Neural progenitor cell (in vitro differentiated cells): ENCODE measurements around the gene ZNF593OS. TPM values are rescaled to one million over a fixed set of nuclear protein-coding genes. Genes with fewer than 3 reads are reported as not detected.

Source experiments
- DNase-seq: peaks from one replicate; pipeline ENCODE4 v3.0.0-alpha.2; 2016; ENCODE audit warnings: low spot score
- H2AFZ ChIP-seq: fragments of 200-600 bp; sonication (generic); replicated peaks from 2 replicates; pipeline ENCODE4 v1.6.1; 2016; ENCODE audit warnings: antibody characterized with exemption
- H3F3A ChIP-seq: fragments of 200-600 bp; sonication (generic); 2 replicates; pipeline ENCODE4 v1.6.1; 2016; ENCODE audit warnings: antibody characterized with exemption, low read depth
- H3K27ac ChIP-seq: fragments of 200-600 bp; sonication (generic); 2 replicates; pipeline ENCODE4 v1.5.1; 2016; ENCODE audit warnings: mild to moderate bottlenecking
- H3K27me3 ChIP-seq: fragments of 200-600 bp; sonication (generic); 2 replicates; pipeline ENCODE4 v1.6.1; 2016; ENCODE audit warnings: mild to moderate bottlenecking, moderate library complexity
- H3K36me3 ChIP-seq: fragments of 200-600 bp; sonication (generic); 2 replicates; pipeline ENCODE4 v1.5.1; 2016
- H3K4me1 ChIP-seq: fragments of 200-600 bp; sonication (generic); 2 replicates; pipeline ENCODE4 v1.6.1; 2016; ENCODE audit warnings: mixed run types
- H3K4me2 ChIP-seq: fragments of 200-600 bp; sonication (generic); 2 replicates; pipeline ENCODE4 v1.6.1; 2016
- H3K4me3 ChIP-seq: fragments of 200-600 bp; sonication (generic); 2 replicates; pipeline ENCODE4 v1.5.1; 2016
- H3K79me2 ChIP-seq: fragments of 200-600 bp; sonication (generic); 2 replicates; pipeline ENCODE4 v1.6.1; 2016; ENCODE audit warnings: low read depth
- H3K9ac ChIP-seq: fragments of 200-600 bp; sonication (generic); 2 replicates; pipeline ENCODE4 v1.6.1; 2016
- H3K9me3 ChIP-seq: fragments of 200-600 bp; sonication (generic); 2 replicates; pipeline ENCODE4 v1.5.1; 2016; ENCODE audit warnings: low read depth
- H4K20me1 ChIP-seq: fragments of 200-600 bp; sonication (generic); 2 replicates; pipeline ENCODE4 v1.6.1; 2016; ENCODE audit warnings: low read depth
- H3K27ac Mint-ChIP-seq: 3 replicates; pipeline ENCODE4 v1.8.0; 2021; ENCODE audit warnings: mixed read lengths
- H3K27me3 Mint-ChIP-seq: 2 replicates; pipeline ENCODE4 v1.8.0; 2022; ENCODE audit warnings: low read depth, mild to moderate bottlenecking, inconsistent platforms, moderate library complexity, mixed read lengths; ENCODE audit not compliant: insufficient read depth
- H3K36me3 Mint-ChIP-seq: 3 replicates; pipeline ENCODE4 v1.8.0; 2021; ENCODE audit warnings: mixed read lengths
- H3K4me1 Mint-ChIP-seq: 3 replicates; pipeline ENCODE4 v1.8.0; 2021; ENCODE audit warnings: mixed read lengths
- H3K4me3 Mint-ChIP-seq: 3 replicates; pipeline ENCODE4 v1.8.0; 2021; ENCODE audit warnings: mild to moderate bottlenecking, moderate library complexity, mixed read lengths
- H3K9me3 Mint-ChIP-seq: 3 replicates; pipeline ENCODE4 v1.8.0; 2020; ENCODE audit warnings: mixed read lengths
- CTCF ChIP-seq: fragments of 200-600 bp; sonication (generic); IDR thresholded peaks from 2 replicates; pipeline ENCODE4 v1.5.1; 2017; ENCODE audit warnings: antibody characterized with exemption, mild to moderate bottlenecking
- EZH2 ChIP-seq: fragments of 200-600 bp; sonication (generic); IDR thresholded peaks from 2 replicates; pipeline ENCODE4 v1.6.1; 2017; ENCODE audit warnings: antibody characterized with exemption, mild to moderate bottlenecking, moderate library complexity
- EZH2phosphoT487 ChIP-seq: fragments of 200-600 bp; sonication (generic); IDR thresholded peaks from 2 replicates; pipeline ENCODE4 v1.6.1; 2017; ENCODE audit warnings: antibody characterized with exemption
- total RNA-seq: library from RNA; depleted of rRNA; stranded (reverse); fragments of >200 nt; gene quantifications from 2 replicates; pipeline ENCODE4 v1.2.3, GENCODE V29; 2015; ENCODE audit warnings: low replicate concordance

Gene ZNF593OS
- total RNA-seq, 1 donor from 2014 or later = 0.67 TPM

GRCh38 chr1:26158908-26159742, 12.5 kb downstream of the ZNF593OS start, which contains the start of gene FAM110D:
Gene FAM110D (plus strand): TSS chr1:26159079. CDS start chr1:26161292, 2,213 bp downstream.
- H3K9me3 ChIP-seq = no peaks in the 10 kb centered on the region
- Mint-ChIP-seq H3K36me3 (no peaks in the 10 kb centered on the region), H3K9me3 (no peaks in the 10 kb centered on the region), H3K4me3 (peak within 1 kb of the TSS; percentile 71), H3K27ac (peak within 1 kb of the TSS; percentile 20), H3K27me3 (peaks cover 22% of the 10 kb centered on the region), H3K4me1 (peaks cover 64% of the 10 kb centered on the region)
- H3K36me3 ChIP-seq = no peaks in the 10 kb centered on the region
- H3K4me3 ChIP-seq = peak within 1 kb of the TSS; percentile 14
- TF ChIP-seq CTCF (no peak), EZH2phosphoT487 (no peak), EZH2 (no peak)
- no peaks in the 10 kb centered on the region for H3K79me2 ChIP-seq
- H3K4me2 ChIP-seq = peak within 1 kb of the TSS; percentile 69
- H2AFZ ChIP-seq = no peak within 1 kb of the TSS
- H3K27me3 ChIP-seq = peaks cover 93% of the 10 kb centered on the region
- H3K27ac ChIP-seq = no peak within 1 kb of the TSS
- DNase-seq = no peak
- H4K20me1 ChIP-seq = peaks cover 13% of the 10 kb centered on the region
- H3K9ac ChIP-seq = no peak within 1 kb of the TSS
- peaks cover 63% of the 10 kb centered on the region for H3K4me1 ChIP-seq
- H3F3A ChIP-seq = peaks cover 49% of the 10 kb centered on the region

GRCh38 chr1:26158271-26158907, 13.2 kb downstream of the ZNF593OS start:
- Mint-ChIP-seq H3K4me3 (peak overlapping the region; percentile 71), H3K4me1 (peaks cover 65% of the 10 kb centered on the region), H3K9me3 (no peaks in the 10 kb centered on the region), H3K27me3 (peaks cover 20% of the 10 kb centered on the region), H3K36me3 (no peaks in the 10 kb centered on the region), H3K27ac (peak overlapping the region; percentile 20)
- TF ChIP-seq CTCF = no peak
- no peak for TF ChIP-seq EZH2phosphoT487
- no peak for TF ChIP-seq EZH2
- Histone ChIP-seq H3F3A (peaks cover 47% of the 10 kb centered on the region), H3K27ac (no peak overlapping the region), H3K36me3 (no peaks in the 10 kb centered on the region), H2AFZ (no peak overlapping the region), H3K4me1 (peaks cover 68% of the 10 kb centered on the region), H4K20me1 (peaks cover 17% of the 10 kb centered on the region), H3K27me3 (peaks cover 93% of the 10 kb centered on the region), H3K79me2 (no peaks in the 10 kb centered on the region), H3K9ac (no peak overlapping the region), H3K9me3 (no peaks in the 10 kb centered on the region), H3K4me2 (peak overlapping the region; percentile 69), H3K4me3 (peak overlapping the region; percentile 14)
- no peak for DNase-seq

- Histone ChIP-seq H3K27ac (no peak overlapping the region), H3K79me2 (no peaks in the 10 kb centered on the region), H3K4me2 (peak overlapping the region; percentile 87), H2AFZ (no peak overlapping the region), H3K27me3 (peaks cover 95% of the 10 kb centered on the region), H3K9ac (no peak overlapping the region), H3K4me1 (peaks cover 62% of the 10 kb centered on the region), H3F3A (peaks cover 32% of the 10 kb centered on the region), H3K4me3 (peak overlapping the region; percentile 38), H3K9me3 (no peaks in the 10 kb centered on the region), H4K20me1 (peaks cover 17% of the 10 kb centered on the region), H3K36me3 (no peaks in the 10 kb centered on the region)
- Mint-ChIP-seq H3K9me3 (no peaks in the 10 kb centered on the region), H3K27me3 (peaks cover 16% of the 10 kb centered on the region), H3K36me3 (no peaks in the 10 kb centered on the region), H3K27ac (no peak overlapping the region), H3K4me1 (peaks cover 61% of the 10 kb centered on the region), H3K4me3 (no peak overlapping the region)
- TF ChIP-seq CTCF (no peak), EZH2 (no peak), EZH2phosphoT487 (no peak)
- no peak for DNase-seq
Observed at GRCh38 chr1:26156285-26157038, 15.2 kb downstream of the ZNF593OS start.
